Activated effector memory CD4-positive, alpha-beta T cell treated with Interleukin-2 at 50 U/mL for 16 hours (primary cell): Measurements from ENCODE around the gene SALL3.

Experiments
- DNase-seq: peaks from one replicate; pipeline ENCODE4 v3.0.0-alpha.2; 2020

Gene SALL3

DNA sequence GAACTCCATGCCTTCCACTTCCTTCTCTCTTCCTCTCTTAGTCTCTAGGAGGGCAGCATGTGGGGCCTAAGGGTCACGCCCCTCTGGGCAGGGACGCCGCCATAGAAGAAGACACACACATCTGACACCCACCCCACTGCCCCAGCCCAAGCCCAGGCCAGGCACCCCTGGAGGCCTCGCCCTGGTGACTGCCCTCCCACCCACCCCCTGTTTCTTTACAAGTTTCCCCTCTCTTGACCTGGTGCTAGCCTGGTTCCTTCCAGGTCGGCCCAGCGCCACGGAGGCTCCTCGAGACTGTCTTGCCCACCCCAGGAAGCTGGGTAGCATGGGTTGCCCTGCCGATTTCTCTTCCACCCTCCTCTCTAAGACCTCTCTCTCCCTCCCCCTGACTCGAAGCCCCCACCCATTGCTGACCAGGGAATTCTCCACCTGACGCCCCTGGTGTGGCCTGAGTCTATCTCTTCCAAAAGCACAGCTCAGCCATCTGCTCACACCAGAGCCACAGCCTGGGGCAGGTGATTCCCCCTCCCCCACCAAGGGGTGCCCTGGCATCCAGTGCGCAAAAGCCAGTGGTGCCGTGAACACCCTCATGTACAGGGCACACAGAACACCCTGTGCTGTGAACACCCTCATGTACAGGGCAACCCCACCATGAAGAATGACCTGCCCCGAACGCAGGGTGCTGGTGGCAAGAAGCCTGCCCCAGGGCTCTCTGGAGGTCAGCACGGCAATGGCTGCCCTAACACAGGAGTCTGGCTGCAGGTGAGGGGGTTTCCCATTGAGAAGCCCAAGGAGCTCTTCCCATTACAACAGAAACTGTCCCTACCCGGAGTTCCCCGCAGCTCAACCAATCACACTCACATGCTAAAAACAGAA is 13.5 kb upstream of the SALL3 start:
- no peak for DNase-seq

DNA sequence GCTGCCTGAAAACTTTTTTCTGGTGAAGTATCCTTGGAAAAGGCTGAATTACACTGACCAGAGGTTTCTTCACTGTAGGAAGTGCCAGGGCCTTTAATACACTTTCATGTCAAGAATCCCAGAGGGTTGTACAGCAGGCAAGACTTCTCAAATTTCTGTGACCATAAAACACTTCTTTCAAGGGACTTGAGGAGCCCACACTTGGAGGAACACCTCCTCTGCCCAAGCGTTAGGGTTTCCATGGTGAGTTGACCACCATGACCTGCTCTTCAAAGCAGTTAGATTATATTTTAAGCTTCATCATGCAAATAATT is 12.9 kb upstream of the SALL3 start:
- no peak for DNase-seq

DNA sequence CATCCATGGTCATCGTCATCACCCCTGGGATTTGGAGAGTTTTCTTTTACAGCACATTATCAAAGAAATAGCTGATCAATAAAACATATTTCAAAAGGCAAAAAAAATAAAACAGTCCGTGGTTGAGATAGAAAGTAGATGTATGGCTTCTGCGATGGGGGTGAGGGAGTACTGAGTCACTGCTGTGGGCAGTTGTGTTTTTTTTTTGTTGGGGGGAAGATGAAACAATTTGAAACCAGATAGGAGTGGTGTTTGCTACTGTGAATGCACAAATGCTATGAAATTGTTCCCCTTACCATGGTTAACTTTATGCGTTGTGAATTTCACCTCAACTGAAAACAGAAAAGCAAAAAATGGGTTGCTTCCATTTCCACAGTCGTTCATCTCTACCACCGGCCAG is 11.9 kb upstream of the SALL3 start:
- no peak for DNase-seq

DNA sequence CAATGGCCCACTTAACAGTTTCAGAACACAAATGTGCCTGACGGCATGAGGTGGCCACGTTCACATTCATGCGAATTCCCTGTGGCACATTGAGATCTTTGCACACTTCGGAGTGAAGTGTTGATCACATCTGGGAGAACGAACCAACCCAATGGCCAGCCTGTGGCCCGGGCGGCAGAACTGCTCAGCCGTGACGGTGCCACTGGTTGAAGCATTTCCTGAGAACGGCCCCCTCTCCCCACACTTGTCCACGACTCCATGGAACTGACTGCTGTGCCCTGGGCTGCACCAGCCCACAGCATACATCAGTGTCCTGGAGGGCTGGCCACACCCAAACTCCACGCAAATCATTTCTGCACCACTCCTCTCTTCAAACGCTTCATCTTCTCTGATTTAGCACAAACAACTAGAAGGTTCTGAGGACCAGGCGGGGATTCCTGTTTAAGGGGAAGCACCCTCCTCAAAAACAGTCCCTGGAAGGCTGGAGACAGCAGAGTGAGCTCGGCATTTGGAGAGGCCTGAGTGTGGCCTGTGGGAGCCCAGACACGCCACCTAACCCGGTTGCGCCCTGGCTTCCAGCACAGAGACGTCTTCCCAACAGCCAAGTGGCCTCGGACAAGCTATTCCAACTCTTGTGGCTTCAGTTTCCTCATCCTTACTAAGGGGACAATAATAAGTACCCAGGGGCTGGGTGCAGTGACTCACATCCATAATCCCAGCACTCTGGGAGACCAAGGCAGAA is 9.9 kb upstream of the SALL3 start:
- DNase-seq = no peak

DNA sequence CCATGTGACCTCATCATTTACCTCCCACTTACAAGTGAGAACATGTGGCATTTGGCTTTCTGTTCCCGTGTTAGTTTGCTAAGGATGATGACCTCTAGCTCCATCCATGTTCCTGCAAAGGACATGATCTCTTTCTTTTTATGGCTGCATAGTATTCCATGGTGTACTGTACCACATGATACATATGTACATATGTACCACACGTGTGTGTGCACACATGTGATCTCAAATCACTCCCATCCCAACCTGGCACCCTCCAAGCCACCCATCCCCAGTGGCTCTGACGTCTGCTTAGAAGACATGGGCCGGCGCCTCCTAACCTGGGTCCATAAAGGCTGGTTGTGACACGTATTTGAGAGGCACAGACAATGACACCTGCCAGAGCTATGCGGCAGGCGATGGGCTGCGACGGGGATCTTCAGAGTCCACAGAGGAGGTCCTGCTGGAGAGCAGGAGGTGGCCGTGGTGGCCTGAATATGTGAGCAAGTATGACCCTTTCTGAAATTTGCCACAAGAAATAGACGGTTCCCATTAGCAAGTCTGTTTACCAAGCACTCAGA is 8.8 kb upstream of the SALL3 start:
- DNase-seq = no peak

DNA sequence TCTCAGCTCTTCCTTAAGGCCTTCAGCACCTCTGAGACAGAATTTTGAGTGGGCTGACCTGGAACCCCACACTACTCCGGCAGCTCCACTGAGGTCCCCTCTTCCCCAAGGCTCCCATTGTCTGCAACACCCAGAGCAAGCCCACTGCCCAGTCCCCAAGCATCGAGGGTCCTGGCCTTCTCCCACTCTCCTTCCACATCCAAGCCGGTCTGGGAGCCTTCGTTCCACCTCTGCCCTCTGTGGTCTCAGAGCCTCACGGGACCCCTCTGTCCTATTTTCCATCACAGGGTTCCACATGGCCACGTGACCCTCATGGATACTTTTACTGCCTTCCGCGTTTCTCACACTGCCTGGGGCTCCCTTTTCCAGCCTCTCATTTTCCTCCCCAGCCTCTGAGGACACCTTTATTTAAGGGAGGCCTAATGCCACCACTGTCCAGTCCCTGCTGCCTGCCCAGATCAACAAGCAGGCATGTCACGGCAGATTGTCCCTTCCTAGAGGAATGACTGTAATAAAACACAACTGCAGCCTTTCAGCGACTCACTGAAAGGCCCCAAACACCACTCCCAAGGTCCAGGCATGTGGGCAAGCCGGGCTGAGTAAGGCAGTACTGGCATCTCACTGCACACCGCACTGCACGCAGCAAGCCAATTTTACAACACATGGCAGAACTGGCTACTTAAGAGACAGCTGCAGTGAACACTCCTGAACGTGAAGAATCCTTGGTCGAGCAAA is 7.9 kb upstream of the SALL3 start:
- DNase-seq = no peak

DNA sequence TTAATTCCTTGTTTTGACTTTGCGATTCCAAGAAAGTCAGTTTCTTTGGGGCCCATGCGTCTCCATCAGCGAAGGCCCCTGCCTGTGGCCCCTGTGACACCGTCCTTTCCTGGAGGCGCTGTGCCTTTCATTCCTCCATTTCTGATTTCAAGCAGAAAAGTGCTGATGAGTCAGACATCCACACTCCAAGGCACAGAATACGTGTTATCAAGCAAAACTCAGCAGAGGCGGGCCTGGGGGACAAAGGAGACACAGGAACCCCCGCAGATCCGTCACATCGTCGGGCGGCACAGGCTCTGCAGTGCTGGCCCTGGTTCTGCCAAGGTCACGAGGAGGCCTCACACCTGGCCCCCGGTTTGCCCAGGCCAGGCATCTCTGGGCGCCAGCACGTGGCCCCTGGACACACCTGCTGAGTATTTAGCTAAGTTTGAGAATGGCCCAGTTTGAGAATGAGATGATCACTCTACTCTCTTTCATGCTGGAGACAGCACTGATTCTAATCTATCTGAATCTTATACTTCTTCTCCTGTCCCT is 7.2 kb upstream of the SALL3 start:
- DNase-seq = no peak

DNA sequence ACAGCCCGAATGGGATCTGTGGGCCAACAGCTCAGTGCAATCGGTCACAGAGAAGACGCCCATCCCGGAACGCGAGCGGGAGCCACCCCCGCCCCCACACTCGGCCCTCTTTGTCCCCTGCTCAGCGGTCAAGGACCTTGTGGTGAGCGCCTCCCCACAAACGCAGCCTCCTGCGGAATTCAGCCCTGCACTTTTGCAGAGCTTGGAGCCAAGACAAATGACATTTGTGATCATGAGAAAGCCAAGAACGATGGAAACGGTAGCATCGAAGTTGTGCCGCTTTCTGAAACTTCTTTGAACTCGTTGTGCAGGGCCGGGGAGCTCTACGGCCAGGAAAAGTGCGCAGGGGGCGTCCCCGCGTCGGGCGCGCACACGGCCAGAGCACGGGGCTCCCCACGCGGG is 6.7 kb upstream of the SALL3 start:
- no peak for DNase-seq

DNA sequence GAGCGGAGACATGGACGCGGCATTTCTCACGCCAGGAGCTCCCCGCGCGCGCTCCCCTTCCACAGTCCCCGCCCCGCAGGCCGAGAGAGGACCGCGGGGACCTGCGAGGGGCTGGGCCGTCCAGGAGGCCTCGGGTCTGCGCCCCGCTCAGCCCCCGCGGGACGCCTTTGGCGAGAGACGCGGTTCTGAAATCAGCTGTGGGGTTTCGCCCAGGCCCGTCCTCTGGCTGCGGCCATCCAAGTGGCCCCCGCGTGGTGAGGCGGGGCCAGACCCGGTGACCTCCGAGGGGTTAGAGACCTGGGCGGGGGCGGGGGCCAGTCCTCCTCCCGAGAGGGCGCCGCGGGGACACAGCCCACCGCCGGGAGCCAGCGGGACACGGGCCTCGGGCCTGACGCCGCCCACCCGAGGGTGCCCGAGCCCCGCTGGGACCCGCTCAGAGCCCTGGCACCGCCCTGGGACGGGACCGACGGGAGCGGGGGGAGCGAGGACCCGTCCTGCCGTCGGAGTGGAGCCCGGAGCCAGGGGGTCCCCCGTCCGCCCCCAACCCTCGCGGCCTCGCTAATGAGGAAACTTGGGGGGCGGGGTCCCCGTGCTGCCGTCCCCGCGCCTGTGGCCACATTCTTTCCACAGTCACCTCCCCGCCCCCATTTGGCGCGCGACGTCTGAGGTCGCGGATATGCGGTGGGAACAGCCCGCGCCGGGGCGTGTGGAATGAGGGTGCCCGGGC is 6.1 kb upstream of the SALL3 start:
- DNase-seq = no peak

DNA sequence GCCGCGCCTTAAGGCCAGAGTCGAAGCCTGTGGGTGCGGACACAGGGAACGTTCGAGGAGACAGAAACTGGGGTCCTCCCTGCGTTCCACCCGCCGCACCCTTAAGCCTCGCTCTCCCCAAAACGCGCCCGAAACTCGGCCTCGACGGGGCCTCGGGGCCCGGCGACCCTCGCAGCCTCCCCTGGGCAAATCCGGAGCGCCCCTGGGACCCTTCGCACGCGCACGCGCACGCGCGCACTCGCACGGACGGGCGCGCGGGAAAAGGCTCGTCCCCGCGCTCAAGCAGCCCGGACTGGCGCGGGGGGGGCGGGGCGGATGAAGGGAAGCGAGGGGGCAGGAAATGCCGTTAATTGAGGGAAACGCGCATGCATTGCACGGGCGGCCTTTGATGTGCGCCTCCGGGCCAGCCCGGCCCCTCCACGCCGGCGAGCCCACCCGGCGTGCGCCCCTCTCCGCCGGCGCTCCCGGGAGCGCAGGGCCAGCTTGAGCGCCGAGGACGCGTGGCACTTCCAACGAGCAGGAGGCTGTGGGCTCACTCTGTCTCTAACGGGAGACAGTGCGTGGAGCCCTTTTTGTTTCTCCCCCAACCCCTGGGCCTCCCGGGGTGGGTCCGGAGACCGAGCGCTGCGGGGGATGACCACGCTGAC is 5.4 kb upstream of the SALL3 start:
- no peak for DNase-seq

DNA sequence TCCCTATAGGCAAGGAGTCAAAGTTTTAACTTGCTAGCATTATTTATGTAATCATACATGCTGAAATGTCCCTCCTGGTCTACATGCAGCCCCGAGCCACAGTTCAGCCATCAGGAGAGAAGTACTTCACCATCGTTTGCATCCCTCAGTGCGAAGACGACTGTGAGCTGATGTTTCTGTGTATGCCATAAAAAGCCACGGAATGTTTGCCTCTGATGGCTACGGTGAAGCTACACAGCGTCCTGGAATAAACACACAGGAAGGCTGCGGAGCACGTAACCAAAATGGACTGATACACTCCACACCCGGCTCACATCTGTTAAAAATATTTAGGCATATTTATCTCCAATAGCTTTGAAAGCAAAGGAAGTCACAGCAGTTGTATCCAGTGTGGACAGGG is 4.3 kb upstream of the SALL3 start:
- no peak for DNase-seq

DNA sequence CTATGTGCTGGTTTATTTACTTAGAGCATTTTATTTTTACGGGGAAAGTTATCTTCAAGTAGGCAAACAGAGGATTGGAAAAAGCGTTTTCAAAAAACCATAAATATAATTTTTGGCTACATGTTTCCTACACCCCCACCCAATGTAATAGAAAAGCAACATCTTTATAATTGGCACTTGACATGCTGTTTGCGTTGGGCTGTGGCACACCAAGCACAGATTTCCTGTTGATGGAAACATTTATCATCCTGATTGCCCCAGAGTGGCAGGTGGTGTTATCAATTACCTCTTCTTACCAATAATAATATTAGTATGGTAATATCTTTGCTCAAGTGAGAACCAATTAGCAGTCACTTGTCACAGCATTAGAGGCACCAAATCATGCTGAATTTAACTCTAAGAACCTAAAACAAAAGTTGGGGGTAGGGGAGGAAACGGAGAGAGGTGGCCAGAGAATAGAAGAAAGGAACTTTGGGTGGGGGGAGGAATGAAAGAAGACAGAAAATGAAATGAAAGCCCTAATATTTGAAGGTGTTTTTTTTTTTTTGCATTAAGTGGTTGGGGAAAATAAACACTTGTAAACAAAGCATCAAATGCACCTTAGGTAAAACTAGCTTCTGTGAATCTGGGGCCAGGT is 3.8 kb upstream of the SALL3 start:
- no peak for DNase-seq

DNA sequence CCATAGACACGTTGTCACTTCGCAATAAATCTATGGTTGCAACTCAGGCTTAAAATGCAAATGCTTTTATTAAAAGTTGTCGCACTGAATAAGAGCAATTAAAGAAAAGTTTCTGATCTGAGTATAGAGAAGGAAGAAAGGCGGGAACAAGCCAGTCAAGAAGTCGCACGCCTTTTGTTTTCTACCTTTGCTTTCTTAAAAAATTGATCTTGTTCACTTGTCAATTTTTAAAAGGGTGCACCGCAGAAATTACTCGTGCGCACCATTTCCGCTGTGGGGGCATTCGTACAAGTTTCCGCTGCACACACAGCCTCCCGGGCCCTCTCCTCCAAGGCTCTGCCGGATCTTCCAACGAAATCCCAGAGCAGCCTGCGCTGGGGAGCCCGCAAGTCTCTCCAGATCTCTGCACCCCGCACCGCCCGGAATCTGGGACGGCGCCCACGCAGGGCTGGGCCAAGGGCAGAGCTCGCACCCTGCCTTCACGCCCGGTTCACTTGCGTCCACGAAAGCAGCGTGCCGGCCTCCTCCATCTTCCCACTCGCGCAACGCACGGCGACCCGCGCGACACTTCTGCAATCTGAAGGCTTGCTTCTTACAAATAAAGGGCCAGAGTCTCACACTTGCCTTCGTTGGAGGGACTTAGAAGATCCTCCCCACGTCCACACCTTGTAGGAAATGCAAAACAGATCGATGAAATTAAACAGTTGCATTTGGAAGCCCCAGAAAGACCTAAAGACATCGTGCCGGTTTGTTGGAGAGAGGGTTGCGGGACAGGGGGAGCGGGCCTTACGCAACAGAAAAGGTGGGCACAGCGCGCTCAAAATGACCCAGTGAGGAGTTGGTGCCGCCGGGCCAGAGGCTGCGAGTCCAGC is 2.6 kb upstream of the SALL3 start:
- DNase-seq = no peak

DNA sequence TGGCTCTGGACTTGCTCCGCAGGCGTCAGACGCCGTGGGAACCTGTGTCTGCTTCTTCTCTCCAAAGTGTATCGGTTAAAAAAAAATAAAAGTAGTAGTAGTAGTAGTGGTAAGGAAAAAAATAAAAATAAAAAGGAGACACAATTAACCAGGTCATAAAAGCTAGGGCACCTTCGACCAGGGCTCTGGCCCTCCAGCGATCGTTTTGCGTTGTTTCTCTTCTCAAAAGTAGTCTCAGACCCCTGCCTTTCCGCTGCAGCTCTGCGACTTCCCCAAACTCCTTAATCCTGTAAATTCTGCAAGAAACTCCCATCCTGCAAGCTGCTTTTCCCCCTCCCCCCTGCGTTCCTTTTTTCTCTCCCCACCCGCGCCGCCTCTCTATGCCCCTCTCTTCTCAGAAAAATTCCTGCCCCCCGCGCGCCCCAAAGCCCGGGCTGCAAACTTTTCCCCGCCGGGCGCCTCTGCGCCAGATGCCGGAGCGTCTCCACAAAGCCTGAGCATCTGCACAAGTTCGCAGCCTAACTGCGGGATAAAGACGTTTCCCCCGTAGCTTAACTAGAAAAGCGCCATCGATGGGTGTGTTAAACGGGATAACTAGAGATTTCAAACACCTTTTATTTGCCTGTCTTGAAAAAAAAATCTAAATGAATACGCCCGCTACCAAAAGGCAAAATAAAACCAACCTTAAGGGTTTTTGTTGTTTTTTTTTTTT is 1.8 kb upstream of the SALL3 start:
- DNase-seq = no peak

DNA sequence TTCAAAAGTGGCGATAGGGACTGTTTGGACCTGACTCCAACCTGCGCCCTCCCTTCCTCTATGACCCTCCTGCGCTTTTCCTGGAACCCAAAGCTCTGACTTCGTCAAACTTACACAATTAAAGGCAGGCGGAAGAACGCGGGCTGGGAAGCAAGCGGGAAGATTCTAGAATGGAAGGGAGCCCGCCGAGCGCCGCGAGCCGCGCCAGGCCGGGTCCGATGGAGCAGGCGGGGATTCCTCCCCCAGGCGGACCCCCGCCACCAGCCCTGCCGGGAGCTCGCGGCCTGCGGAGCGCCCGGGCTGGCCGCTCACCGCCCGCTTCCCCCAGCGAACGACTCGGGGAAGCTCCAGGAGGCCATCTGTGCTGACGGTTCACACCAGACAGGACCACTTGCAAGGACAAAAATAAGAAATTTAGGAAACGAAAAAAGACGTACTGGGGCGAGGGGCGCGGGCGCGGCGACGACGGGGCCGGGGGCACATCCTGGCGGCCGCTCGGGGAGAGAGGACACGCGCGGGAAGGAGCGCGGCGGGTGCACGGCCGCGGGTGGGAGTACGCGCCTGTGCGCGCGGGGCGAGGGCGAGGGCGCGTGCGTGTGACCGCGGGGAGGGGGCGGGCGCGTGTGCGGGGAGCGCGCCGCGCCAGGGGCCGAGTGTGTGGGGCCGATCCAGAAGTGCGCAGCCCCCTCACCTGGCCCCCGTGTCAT is 1.1 kb upstream of the SALL3 start:
- no peak for DNase-seq

DNA sequence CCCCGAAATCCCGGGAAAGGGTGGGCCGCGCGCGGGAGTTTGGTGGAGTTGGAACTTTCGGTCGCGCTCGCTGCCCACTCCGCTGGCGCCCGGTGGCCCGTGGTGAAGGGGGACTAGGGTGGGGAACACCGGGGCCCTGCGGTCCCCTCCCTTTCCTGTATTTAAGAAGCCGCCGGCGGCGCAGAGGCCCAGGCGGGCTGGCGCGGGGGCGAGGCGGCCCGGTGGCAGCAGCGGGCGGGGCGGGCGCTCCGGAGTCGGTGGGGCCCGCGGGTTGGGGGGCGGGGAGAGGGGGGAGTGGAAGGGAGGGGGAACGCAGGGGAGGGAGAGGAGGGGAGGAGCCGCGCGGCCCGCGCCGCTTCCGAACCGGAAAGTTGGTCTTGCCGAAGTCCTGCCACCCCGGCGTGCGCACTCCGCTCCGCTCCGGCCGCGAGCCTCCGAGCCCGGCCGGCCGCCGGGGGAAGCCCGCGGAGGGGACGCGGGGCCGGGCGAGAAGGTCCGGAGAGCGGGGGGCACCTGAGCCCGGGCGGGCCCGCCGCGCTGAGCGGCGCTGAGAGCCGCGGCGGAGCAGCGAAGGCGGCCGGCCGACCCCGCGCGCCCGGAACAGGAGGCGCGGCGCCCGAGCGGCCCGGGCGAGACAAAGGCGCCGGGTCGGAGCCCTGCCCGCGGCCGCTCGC is 425 bp upstream of the SALL3 start:
- no peak for DNase-seq

DNA sequence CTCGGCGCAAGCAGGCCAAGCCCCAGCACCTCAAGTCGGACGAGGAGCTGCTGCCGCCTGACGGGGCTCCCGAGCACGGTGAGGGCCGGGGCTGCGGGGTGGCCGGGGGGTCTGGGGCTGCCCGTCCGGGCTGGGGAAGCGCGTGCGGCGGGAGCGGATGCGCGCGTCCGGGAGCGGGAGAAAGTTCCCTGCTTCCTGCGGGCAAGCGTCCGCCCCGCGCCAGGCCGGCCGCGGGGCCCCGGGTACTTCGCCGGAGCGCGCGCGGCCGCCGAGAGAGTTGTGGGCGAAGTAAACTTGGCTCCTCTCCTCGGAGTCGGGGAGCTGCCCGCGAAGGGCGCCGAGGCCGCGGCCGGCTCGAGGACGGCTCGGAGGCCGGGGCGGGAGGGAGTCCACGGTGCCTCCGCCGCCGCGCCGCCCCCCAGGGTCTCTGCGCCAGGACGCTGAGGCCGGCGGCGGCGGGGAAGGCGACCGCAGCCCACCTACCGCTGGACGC is 707 bp downstream of the SALL3 start:
- no peak for DNase-seq

DNA sequence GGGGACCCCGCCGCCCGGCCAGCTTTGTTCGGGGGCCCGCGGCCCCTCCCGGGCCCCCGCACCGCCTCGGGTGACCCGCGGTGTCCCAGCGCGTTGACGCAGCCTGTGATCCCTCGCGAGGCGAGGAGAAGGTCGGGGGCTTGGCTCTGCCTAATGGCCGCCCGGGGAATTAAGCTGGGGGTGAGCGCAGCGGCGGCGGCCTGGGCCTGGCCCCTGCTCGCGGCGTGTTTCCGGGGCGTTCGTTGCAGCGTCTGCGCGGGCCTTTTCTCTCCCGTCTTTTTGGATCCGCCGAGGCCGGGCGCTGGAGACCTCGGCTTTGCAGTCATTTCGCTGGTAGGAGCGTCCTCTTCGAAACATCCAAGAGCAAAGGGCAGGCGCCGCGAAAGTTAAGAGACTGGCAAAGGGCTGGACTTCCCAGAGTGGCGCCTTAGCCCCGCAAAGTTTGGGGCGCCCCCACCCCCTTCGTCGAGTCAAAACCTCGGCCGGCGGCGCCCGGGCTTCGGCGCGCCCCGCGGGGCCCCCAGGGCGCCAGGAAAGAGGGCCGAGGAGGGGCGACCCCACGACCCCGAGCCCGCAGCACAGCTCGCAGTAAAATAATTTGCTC is 1.3 kb downstream of the SALL3 start:
- no peak for DNase-seq
